Right renal pelvis (tissue), 4 donors: ENCODE data around the gene ZFYVE28. TPM values are rescaled to one million over a fixed set of nuclear protein-coding genes. Genes with fewer than 3 reads are reported as not detected.

Experiments
- DNase-seq, 4 donors: peaks; one replicate each; pipeline ENCODE4 v3.0.0-alpha.2; 2013; ENCODE audit warnings: low read depth in 4 of 4, low spot score in 3 of 4, missing footprints in 1 of 4
- polyA plus RNA-seq, 4 donors: library from polyadenylated mRNA; unstranded; fragments of 120-200 nt; gene quantifications; one replicate each; pipeline ENCODE4 v1.2.1, GENCODE V29; 2013; ENCODE audit not compliant: insufficient read length in 4 of 4

Gene ZFYVE28
- polyA plus RNA-seq, 4 donors = 1.9 to 3.0 (median 2.5) TPM

GRCh38 chr4:2313366-2313765 lies 105.1 kb downstream of the ZFYVE28 start:
- DNase-seq = no peak

DNA sequence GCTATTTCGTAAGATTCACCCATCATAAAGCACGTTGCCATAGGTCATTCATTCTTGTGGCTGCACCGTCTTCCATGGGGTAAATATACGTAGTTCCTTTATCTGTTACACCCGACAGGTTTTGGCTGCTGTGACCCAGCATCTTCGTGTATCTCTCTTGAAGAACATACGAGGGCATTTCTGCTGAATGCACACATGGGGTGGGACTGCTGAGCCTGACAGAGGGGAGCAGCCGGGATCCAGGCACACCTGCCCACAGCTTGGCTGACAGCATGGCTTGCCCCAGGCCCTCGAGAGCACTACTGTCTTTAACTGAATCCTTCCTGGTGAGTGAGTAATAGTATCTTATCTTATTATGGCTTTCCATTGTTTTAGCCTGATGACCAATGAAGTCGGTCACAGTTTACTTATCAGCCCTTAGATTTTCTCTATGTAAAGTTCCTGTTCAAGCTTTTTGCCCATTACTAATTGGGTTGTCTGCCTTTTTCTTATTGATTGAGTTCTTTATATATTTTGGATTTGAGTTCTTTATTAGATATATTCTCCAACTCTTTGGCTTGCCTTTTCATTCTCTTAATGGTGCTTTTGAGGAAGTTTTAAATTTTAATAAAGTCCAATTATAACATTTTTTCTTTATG lies 111.6 kb downstream of the ZFYVE28 start:
- no peak for DNase-seq

DNA sequence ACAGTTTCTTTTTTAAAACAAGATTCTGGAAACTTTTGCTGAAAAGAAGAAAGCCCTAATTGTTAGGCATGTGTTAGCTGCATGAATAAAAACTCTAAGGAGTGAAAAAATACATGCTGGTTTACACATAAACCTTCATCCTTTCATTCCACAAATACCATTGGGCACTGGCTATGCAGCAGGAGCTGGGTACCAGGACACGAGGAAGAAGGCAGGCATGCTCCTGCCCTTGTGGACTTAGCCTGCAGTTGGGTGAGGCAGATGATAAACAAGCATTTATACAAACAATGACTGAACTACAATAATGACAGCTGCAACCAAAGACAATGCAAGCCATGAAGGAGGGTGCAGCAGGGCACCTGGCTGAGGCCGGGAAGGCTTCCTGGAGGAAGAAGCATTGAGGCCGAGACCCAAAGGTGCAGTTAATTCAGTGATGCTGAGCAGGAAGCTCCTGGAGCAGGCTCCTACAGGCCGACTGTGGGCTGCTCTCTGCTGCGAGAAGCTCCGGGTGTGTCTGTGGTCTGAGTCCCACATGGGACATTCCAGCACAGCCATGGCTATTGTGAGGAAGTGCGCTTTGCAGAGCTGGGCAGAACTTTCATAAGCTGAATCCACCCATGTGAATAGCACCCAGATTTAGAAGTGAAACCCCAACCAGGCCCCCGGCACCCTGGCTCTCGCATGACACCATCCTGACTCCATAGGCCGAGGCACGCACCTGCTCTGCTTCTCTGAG lies 112.5 kb downstream of the ZFYVE28 start:
- DNase-seq = no peak

GRCh38 chr4:2304877-2305561 lies 113.4 kb downstream of the ZFYVE28 start:
- DNase-seq = no peak

GRCh38 chr4:2304321-2304876 lies 114.0 kb downstream of the ZFYVE28 start:
- DNase-seq = no peak

DNA sequence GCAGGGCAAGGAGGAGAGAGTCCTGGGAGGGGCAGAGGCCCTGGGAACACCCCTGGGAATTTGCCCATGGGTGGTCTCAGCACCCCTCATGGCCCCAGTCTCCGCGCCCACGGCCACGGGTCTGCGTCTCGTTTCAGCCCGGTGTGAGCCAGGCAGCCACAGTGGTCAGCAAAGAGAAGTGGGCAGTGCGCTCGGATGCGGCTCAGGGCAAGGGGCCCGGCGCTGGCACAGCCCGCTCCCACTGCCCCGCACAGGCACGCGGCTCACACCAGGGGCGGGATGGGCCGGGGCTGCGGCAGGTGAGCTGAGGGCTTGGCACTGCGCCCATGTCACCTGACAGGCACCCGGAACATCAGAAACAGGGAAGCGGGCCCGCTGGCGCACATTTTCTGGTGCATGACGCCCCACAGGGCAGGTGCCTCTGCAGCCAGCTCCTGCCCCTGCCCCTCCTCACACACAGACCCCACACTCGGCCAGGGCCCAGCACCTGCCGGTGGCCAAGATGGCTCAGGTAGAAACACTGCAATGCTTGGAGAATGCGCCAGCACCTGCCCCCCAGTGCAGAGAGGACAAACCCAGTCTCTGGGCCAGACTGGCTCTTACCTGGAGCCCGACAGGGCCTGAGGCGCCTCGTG lies 114.6 kb downstream of the ZFYVE28 start:
- no peak for DNase-seq

- DNase-seq = no peak
These were observed 115.2 kb downstream of the ZFYVE28 start for GRCh38 chr4:2303121-2303685.

DNA sequence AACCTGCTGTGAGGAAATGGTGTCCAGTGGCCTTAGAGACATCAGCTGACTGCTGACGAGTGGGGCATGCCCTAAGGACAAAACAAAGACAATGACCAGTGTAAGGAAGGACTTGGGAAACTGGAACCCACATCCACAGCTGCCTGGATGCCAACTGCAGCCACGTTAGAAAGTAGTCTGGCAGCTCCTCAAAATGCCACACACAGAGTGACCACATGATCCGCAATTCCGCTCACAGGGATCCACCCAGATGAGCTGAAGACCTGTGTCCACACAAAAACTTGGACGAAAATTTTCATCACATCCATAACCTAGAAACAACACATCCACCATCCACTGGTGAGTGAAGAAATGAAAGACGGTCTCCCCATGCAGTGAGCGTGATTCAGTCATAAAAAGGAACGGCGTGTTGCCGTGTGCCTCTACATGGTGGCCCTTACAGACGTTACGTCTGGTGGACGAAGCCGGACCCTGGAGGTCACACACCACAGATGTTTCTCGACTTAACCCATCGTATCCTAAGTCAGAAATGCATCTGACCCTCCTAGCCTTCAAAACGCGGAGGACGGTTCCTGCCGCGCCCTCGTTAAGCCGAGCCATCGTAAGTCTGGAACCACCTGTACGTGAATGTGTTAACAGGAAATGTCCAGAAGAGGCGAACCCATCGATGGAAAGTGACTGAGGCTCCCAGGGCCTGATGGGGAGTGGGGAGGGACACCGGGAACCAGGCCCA lies 115.9 kb downstream of the ZFYVE28 start:
- DNase-seq = no peak

DNA sequence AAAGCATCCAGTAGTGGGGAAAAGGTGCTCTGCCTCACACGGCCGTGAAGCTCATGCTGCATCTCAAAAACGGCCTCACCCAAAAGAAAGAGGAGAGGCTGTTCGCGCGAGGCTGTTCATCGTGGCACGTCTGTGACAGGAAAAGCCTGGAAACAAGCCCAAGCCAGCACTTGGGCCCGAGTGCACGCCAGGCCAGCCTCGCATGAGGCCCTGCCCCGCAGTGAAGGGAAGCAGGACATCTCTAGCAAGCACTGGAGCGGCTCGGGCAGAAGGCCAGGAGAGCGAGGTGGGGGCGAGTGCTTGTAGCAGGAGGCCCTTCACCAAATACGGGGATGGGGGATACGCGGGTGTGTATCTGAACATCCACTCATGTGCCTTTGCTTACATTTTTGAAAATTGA lies 116.6 kb downstream of the ZFYVE28 start:
- no peak for DNase-seq

DNA sequence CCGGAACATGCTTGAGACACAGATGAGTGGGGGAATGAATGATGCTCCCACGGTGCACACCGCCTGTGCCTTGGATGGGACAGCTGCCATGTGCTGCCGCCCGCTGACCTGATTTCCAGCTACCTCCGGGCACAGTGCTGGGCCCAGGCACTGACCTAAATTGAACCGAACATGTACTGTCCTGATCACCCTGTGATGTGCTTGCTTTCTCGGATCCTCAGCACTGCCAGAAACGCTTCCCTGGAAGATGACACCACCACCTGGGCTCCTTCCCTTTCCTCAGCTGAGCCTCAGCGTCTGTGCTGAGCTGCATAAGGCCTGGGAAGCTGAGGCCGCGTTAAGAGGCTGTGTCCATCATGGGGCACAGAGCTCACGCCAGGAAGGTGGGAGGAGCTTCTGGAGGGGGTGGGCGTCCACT lies 117.2 kb downstream of the ZFYVE28 start:
- no peak for DNase-seq

DNA sequence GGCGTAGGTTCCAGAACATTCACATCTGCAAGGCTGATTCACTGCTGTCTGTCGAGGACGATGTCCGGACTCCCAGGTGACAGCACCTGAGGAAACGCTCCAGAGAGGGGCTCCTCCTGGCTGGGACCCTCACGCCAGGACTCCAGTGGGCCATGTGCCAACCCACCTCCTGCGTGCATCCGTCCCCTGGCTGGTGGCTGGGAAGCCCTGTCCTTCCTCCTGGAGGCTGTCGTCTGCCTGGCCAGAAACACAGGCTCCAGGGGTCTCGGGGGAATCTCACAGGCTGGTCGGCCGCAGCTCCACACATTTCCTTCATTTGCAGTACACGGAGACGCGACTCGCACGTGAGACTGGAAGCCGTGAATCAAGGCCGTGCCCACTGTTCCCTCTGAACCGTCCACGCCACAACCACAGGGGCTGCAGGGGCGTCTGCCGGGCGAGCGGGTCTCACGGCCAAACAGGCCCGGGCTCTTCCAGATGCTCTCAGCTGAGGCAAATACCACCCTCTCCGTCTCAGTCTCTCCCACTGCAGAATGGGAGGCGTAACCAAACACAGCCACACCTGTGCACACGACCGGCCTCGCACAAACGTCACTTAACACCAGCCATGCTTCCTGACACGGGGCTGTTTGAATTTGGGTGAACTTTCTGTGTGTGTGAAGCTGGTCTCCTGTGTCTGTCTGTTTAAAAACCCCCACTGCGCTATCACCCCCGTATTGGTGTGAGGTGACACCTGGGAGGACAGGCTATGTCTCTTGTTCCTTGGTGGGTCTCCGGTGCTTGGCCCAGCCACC lies 117.8 kb downstream of the ZFYVE28 start:
- DNase-seq = no peak

- no peak for DNase-seq
These were observed 118.7 kb downstream of the ZFYVE28 start for GRCh38 chr4:2299794-2300193.

- no peak for DNase-seq
These were observed 119.9 kb downstream of the ZFYVE28 start for GRCh38 chr4:2298532-2298991.

- no peak for DNase-seq
These were observed 120.6 kb downstream of the ZFYVE28 start for GRCh38 chr4:2297606-2298531.

- no peak for DNase-seq
These were observed 121.5 kb downstream of the ZFYVE28 start for GRCh38 chr4:2296631-2297601.

GRCh38 chr4:2295900-2296442 lies 122.5 kb downstream of the ZFYVE28 start:
- no peak for DNase-seq

DNA sequence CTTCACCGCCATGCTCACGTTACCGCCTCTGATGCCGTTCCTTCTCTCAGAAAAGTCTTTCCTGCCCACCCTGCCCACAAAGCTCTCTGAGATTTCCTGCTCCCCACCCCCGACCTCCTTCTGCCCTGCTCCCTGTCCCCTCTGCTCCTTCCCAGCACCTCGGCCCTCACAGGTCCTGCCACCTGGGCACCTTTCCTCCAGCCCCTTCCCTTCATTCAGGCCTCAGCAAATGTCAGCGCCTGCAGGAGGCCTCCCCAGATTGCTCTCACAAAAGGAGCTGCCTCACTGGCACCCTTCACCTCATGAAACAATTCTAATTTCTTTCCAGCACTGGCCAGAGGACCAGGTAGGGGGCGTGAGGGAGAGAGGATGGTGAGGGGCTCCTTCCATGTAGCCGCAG lies 122.9 kb downstream of the ZFYVE28 start:
- DNase-seq = no peak
